IPS-NIHi7 (cell line): Measurements from ENCODE around the gene PPY.
"Not testable (repeated sequence)": the region's sequence is repeated elsewhere in the genome, so short reads cannot be mapped to it uniquely, and the experiment has no call there.

Source experiments
- DNase-seq: peaks from one replicate; pipeline ENCODE4 v3.0.0; 2012; ENCODE audit warnings: mixed read lengths; ENCODE audit errors: extremely low spot score

Gene PPY

DNA sequence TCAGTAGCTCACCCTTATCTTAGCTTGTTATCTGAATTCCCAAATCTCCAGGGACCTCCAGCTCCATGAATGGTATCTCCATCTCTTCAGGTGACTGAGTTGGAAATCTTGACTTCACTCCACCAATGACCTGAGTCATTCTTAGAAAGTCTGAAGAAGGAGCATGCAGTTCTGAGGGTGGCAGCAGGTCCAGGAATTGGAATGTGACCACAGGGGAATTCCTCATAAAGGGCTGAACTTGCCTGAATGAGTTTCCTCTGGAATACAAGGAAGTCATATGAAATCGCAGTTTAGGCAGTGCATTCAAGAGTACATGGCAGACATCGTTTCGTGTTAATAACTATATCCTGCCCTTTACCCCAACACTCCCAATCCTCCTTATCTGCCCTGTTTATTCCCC lies 24.0 kb upstream of the PPY start:
- no peak for DNase-seq

DNA sequence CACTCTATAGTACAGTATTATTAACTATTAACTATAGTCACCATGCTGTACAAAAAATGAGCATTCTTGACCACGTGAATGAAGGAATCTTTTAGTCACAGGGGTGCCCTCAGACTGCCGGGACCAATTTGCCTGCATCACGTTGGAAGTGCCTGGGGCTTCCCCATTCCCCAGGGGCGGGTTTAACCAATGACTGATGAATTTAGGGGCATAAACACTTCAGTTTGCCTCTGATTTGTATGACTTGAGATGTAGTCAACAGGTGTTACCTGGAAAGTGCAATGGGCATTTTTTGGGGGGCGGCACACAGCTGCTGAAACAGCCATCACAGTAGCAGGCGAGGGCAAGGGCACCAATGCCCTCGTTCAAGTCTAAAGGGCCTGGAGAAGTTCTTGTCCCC lies 20.2 kb upstream of the PPY start:
- no peak for DNase-seq

DNA sequence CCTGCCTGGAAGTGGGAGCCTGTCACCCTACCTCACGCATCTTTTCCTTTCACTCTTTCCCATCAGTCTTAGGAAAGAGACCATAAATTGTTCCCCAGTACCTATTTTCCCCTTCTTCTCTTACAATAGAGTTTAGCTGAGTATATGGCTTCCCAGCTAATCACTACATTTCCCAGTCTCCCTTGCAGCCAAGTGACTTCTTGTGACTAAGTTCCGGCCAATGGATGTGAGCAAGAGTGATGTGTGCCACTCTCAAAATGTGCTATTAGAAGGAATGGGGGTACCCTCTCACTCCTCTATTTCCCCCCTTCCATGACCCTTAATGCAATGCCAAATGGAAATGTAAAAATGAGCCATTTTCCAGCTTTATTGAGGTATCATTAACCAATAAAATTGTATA lies 19.7 kb upstream of the PPY start:
- no peak for DNase-seq

DNA sequence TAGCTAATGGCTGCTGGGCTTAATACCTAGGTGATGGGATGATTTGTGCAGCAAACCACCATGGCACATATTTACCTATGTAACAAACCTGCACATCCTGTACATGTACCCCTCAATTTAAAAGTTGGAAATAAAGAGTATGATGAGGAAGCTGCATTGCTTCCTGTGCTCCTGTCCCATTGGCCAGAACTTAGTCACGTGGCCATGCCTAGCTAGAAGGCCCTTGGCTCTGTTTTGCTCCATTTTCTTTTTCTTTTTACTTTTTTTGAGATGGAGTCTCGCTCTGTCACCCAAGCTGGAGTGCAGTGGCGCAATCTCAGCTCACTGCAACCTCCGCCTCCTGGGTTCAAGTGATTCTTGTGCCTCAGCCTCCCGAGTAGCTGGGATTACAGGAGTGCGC lies 19.0 kb upstream of the PPY start:
- DNase-seq: not testable (repeated sequence)

DNA sequence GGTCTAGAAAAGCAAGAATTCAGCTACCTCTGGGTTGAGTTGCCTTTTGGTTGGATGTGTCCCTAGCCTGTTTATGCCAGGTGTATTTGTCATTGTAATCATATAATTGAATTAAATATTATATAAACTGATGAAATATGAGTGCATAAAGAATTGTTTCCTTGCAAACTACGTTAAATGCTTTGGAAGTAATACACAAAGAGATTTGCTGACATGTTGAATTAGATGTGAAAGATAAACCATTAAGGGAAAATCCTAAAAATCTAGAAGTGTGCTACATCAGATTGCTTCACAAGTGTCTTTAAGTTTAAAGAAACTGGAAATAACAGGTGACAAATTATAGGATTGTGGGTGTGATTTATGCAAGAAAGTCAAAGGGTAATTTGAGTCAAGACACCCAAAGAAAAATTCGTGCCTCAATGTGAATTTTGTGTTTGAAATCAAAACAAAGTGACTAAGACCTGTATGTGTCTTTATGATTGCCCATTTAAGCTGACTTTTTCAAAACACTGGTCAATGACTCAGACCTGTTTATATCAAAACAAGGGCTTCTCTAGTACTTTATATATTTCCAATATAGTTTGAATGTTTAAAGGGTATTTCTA lies 16.6 kb upstream of the PPY start:
- DNase-seq: no peak

DNA sequence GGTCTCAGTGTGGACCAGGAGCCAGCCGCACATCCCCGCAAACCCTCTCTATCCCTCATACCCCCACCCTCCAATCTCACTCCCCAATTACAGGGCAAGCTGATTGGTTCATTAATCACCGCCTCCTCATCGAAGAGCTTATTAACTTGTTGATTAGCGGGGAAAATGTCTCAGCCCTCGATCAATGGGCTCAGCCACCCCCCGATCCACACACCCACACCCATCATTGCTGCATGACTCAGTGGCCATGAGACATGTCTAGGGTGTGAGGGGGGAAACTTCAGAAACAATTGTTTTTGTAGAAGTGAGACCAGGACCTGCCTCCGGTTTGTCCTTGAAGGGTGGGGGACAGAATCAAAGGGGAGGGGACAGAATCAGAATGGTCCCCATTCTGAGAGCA lies 13.9 kb upstream of the PPY start:
- DNase-seq: no peak

DNA sequence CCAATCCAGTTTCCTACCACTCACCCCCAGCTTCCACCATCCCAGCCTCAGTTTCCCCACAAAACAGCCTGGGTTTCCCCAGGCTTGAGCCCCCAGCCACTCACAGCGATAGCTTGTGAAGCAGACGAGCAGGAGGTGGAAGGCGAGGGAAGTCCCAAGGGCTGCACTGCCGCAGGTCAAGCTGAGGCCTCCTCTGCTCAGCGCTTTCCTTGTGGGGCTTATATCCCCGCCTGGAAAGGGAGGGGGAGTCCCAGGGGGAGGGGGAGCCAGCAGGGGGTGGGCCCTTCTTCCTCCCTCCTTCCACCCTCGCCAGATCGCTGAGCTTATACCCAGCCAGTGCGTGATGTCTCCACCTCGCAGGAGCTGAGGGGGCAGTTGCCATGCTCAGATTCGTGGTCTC lies 11.5 kb upstream of the PPY start, which contains the start of gene PYY:
Gene PYY, minus strand, starts transcription at position 195 of the 400 bp plus-strand sequence. CDS start 457 bp downstream, outside the sequence.
- DNase-seq: peak; percentile 35

DNA sequence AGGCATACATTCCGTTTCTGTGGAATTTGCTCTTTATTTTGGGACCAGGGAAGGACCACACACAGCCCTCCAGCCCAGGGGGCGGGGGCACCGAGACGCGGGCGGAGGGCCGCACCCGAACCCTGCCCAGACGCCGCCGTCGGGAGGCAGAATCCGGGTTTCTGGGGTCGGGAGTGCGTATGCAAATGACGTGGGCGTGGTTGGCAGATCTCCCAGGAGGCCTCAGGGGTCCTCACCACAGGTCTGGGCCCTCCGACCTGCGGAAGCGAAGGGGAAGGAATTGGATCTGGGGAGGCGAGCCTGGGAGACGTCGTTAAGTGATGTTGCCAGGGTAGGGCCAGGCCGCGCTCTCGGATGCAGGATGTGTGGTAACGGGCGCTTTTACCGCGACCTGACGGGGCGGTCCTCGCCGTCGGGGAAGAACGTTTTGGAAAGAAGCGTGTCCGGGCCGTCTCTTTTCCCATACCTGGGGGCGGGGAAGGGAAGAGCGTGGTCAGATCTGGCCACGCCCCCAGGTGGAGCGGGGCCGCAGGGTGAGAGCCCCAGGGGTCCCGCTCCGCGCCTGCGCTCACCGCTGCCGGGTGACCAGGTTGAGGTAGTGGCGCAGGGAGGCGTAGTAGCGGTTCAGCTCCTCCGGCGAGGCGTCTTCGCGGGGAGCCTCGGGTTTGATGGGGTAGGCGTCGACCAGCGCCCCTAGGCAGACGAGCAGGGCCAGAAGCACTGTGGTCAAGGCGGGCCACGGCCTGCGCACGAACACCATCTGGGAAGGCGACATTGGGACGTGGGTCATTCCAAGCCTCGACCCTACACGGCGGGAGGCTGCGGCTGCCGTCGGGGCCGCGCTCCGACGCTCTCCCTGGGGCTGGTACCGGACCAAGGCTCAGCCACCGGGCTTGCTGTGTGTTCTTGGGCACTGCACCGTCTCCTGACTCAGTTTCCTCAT lies 10.7 kb upstream of the PPY start:
- DNase-seq: peak; percentile 90

DNA sequence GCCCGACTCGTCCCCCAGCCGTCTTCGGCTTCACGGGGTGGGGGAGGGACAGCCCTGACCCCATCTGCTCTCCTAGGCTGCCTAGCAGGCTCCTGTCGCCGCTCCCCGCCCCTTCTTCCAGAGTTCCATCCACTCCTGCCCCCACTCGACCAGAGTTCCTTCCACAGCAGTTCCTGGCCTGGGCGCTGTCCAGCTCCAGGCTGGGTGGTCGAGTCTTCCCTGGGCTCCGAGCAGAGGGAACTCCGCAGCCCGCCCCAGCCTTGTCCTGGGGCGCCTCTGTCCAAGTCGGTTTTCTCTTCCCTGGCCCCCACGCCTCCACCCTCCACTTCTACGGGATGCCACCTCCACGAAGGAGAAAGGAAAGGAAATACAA lies 10.1 kb upstream of the PPY start:
- DNase-seq: peak; percentile 72

DNA sequence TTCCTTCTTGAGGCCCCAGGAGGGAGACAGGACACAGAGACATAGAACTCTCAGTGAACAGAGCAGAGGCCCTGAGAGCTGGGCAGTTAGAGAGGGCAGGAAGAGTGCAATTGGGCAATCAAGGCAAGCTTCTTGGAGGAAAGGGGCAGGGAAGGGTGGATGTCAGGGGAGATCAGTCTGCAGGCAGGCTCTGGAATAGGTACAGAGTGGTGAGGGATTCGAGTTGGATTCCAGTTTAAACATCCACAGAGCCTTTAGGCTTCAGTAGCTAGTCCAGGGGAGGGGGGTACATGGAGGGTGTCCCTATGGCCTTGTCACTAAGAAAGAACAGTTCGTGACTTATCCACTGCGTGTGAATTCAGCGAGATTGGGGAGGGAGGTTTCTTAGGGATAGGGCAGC lies 9.5 kb upstream of the PPY start:
- DNase-seq: no peak

DNA sequence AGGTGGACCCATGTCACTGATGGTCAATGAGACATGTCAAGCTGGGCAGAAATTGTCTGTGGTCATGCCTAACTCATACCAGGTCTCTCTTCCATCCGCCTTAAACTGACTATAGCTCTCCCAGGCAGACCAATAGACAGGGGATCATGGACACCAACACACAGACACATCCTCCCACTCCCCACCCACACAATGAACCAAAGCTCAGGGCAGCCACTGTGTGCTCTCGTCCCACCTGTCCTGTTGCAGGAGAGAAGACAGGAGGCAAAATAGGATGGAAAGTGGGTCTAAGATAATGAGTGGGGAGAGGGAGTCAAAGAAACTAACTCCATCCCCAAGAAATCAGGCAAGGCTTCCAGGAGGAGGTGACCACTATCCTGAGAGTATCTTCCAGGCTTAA lies 8.3 kb upstream of the PPY start:
- DNase-seq: no peak

DNA sequence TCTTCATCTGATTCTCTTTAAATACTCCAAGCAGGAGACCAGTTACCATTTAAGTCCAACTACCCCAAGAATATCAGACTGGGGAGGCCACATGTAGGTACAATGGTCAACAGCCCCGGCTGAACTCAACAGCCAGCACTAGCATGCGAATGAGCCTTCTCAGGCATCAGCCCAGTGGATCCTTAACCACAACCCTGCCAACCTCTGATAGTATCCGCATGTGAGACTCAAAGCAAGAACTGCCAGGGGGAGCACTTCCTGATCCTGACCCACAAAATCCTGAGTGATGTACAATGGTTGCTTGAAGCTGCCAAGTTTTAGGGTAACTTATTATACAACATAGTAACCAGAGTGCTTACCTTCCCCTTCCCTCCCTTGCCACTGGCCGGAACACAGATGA lies 7.5 kb upstream of the PPY start:
- DNase-seq: no peak

DNA sequence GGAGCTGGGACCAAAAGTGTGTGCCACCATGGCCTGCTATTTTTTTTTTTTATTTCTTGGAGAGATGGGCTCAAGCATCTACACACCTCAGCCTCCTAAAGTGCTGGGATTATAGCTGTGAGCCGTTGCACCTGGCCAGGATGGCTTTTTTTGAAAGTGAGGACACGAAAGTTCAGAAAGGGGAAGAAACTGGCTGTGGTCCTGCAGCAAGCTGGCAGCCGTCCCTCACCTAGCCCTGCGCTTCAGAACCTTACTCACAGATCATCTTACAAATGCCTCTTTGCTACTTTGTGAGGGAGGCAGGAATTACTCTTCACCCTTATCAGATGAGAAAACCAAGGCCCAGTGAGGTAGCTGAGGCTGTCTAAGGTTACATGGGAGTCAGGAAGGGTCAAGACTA lies 4.5 kb upstream of the PPY start:
- DNase-seq: no peak

DNA sequence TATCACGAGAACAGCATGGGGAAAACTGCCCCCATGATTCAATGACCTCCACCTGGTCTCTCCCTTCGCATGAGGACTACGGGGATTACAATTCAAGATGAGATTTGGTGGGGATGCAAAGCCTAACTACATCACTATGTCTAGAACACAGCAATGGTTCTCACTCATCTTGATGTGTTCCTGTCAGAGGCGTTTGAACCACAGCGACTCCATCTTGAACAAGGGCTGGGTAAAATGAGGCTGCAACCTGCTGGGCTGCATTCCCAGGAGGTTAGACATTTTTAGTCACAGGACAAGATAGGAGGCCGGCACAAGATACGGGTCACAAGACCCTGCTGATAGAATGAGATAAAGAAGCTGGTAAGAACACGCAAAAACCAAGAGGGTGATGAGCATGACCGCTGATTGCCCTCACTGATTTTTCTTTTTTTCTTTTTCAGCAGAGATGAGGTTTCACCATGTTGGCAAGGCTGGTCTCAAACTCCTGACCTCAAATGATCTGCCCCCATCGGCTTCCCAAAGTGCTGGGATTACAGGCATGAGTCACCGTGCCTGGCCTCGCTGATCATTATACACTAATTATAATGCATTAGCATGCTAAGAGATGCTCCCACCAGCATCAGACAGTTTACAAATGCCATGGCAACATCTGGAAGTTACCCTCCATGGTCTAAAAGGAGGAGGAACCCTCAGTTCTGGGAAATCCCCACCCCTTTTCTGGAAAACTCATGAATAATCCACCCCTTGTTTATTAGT lies 3.0 kb upstream of the PPY start:
- no peak for DNase-seq

DNA sequence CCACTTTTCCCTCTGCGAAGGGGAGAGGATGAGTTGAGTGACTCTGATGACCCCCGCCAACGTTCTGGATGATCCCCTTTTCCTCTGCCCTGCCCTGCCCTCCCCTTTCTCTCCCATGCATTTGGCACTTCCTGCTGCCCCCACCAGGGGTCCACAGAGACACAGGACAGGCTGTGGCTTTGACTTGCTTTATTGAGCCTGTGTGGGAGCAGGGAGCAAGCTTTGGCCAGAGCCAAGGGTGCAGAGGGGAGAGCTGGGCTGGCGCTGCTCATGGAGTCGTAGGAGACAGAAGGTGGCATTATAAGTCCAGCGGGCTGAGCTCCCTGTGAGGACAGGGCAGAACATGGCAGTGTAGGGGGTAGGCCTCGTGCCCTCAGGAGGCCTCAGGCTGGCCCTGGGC lies 1.6 kb downstream of the PPY start:
- DNase-seq: peak; percentile 65

DNA sequence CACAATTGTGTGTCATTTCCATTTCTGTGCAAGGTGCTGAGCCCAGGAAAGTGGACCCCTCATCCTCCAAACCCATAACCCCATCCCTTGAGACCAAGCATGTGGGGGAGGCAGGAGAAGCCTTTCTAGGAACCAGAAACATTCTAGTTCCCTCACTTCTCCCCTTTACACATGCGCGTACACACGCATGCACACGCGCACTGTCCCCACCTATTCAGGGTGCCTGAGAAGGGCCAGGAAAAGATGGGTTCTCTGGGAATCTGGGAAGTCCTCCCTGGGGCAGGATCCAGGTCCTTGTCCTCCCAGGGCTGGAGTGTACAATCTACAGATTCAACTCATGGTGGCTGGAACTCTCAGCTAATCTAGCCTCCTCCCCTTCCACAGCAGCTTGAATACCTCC lies 2.4 kb downstream of the PPY start:
- no peak for DNase-seq

DNA sequence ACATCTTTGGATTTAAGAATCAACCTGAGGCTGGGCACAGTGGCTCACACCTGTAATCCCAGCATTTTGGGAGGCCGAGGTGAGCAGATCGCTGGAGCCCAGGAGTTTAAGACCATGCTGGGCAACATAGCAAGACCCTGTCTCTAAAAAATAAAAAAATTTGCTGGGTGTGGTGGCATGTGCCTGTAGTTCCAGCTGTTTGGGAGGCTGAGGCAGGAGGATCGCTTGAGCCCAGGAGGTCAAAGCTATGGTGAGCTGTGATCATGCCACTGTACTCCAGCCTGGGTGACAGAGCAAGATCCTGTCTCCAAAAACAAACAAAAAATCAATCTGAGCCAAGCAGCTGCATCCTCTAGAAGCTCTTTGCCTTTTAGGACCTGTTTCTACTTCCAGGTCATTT lies 2.8 kb downstream of the PPY start:
- DNase-seq: not testable (repeated sequence)

DNA sequence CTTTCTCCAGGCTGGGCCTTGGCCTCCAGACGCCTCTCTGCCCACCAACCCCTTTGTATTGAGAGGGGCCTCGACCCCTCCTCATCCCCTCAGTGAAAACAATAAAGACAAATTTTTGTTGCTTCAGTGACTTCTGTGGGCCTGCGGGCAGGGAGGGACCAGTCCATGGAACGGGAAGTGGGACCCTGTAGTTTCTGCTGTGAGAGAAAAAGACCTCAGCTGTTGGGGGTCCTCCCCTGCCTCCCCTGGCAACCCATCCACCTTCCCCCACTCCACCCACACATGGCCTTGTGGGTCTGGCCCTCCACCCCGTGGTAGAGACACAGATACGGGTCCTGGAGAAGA lies 3.5 kb downstream of the PPY start:
- no peak for DNase-seq

DNA sequence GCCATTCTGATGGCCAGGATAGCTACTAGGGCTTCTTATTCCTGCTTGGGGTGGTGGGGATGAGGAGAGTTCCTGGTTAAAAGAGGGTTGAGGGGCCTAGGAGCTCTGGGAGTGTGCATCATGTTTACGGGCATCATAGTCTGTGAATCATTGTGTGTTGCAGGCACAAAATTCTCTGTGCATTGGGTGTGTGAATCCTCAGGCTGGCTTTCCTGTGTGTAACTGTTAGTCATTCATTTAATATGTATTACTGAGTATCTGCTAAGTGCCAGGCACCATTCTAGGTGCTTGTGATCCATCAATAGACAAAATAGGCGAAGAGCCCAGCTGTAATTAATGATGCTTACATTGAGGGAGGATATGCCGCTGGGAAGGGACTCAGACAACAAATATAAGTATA lies 5.8 kb downstream of the PPY start:
- DNase-seq: no peak

DNA sequence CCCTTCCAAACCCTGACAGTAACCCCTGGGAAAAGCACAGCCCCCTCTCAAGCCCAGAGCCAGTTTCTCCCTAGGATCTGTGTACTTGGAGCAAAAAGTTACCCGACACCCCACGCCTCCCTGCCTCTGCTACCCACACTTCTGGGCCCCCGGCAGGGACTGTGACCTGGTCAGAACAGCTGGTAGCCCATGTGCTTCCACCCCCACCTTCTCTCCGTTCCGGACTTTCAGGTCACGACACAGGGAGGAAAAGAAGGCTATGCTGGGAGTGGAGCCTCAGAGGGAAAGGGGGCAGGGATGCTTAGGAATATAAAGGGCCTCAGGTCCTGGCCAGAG lies 6.4 kb downstream of the PPY start:
- DNase-seq: no peak

DNA sequence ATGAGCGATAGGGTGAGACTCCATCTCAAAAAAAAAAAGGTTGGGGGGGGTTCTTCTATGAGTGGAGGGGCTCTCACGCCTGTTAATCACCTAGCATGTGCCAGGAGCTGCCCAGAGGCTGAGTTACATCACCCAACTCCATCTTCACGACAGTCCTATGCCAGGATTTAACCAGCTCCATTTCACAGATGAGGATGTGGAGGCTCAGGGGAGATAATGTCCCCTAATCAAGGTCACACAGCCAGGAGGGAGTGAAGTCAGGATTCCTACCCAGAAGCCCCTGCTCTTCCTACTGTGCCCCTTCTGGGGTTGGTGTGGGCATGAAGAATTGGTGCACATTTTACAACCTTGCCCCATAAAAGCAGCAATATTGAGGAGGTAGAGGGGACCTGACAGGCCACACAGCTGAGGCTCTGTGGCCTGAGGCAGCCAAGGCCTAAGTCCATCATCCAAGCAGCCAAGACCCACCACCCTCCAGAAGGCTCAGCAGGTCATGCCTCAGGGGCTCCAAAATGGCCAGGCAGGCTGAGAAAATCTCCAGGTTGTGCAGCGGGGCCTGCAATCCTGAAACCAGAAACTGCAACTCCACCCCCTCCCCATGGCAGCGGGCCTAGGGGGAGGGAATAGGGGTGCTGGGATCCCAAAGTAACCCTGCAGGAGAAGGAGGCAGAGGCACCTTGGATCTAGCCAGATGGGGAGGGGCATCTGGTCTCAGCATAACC lies 6.9 kb downstream of the PPY start:
- DNase-seq: no peak

DNA sequence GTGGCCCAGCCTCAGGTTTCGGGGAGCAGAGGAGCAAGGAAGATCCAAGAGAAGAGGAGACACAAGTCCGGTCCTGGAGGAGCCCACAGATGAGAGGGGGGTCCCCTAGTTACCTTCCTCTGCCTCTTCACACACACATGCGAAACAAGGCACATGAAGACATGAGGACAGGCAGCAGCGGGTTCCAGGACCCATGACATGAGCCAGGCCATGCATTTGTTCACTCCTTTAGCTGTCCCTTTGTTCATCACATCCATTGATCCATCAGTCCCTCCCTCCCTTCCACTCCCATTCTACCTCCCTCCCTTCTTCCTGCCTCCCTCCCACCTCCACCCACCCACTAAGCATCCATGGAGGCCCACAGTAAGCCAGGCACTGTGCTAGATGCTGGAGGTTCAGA lies 9.4 kb downstream of the PPY start:
- no peak for DNase-seq
